Measurements from ENCODE around the gene TYW1.
"Not testable (repeated sequence)": the region's sequence is repeated elsewhere in the genome, so short reads cannot be mapped to it uniquely, and the experiment has no call there.

GRCh38 chr7:67266070-67266469, 269.4 kb downstream of the TYW1 start:
- not testable (repeated sequence) for TF ChIP-seq CTCF, POLR2A (IDR thresholded peaks at IDR 0.05)

All from adrenal gland (tissue), 5 donors.